ENCODE results near the gene OR1S2.

OR1S2 gene

DNA sequence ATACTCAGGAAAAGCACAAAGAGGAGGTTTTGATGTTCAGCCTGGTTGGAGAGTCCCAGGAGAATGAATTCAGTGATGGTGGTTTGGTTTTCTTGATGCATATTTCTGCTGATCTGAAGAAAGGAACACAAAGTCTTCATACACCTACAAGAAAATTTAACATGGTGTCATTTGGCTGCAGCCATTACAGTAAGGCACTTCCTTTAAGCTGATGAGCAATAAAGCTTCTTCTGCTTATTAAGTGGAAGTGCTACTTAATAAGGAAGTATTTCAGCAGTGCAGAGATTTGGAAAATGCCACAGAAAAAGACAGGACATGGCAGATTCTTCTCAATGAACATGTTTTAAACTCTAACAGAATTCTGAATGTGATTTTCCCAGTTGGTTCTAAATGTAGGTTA, at the start of gene OR1S2:
TSS of gene OR1S2 (minus strand) at position 101 of the 400 bp plus-strand sequence. CDS start at position 101, 0 bp downstream.
- ATAC-seq (ENCODE audit: insufficient read depth, low read depth) = no peak
- Histone ChIP-seq H2AFZ (ENCODE audit: low read depth, low read length) (no peak within 1 kb of the TSS), H3K9me3 (ENCODE audit: insufficient read depth, low read length, severe bottlenecking) (no peaks in the 10 kb centered on the region), H3K27ac (ENCODE audit: low read length) (no peak within 1 kb of the TSS), H3K9ac (ENCODE audit: low read depth, low read length) (no peak within 1 kb of the TSS), H3K27me3 (ENCODE audit: insufficient read depth, low read length, poor library complexity) (no peaks in the 10 kb centered on the region), H4K20me1 (ENCODE audit: insufficient read depth, low read length) (no peaks in the 10 kb centered on the region), H3K79me2 (ENCODE audit: insufficient read depth, low read length) (no peaks in the 10 kb centered on the region), H3K4me3 (ENCODE audit: low read depth in 1 of 2, low read length in 2 of 2) (no peak within 1 kb of the TSS), H3K36me3 (ENCODE audit: insufficient read depth, low read length) (no peaks in the 10 kb centered on the region), H3K4me1 (ENCODE audit: insufficient read depth, low read length) (no peaks in the 10 kb centered on the region), H3K4me2 (ENCODE audit: insufficient read depth, low read length) (no peak within 1 kb of the TSS)
- TF ChIP-seq, protein P1, sequence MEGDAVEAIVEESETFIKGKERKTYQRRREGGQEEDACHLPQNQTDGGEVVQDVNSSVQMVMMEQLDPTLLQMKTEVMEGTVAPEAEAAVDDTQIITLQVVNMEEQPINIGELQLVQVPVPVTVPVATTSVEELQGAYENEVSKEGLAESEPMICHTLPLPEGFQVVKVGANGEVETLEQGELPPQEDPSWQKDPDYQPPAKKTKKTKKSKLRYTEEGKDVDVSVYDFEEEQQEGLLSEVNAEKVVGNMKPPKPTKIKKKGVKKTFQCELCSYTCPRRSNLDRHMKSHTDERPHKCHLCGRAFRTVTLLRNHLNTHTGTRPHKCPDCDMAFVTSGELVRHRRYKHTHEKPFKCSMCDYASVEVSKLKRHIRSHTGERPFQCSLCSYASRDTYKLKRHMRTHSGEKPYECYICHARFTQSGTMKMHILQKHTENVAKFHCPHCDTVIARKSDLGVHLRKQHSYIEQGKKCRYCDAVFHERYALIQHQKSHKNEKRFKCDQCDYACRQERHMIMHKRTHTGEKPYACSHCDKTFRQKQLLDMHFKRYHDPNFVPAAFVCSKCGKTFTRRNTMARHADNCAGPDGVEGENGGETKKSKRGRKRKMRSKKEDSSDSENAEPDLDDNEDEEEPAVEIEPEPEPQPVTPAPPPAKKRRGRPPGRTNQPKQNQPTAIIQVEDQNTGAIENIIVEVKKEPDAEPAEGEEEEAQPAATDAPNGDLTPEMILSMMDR (IDR thresholded peaks at IDR 0.05; ENCODE audit: borderline replicate concordance, extremely low read depth, low read length, poor library complexity, severe bottlenecking) = no peak
- TF ChIP-seq EZH2 (IDR thresholded peaks at IDR 0.05; ENCODE audit: borderline replicate concordance, low read depth, low read length, severe bottlenecking) = no peak
- no peak for DNase-seq

- H3K9ac ChIP-seq (ENCODE audit: low read depth, low read length) = no peak overlapping the region
- no peak overlapping the region for H3K4me3 ChIP-seq (ENCODE audit: low read depth in 1 of 2, low read length in 2 of 2)
- TF ChIP-seq, protein P1 (IDR thresholded peaks at IDR 0.05; ENCODE audit: borderline replicate concordance, extremely low read depth, low read length, poor library complexity, severe bottlenecking) = no peak
- TF ChIP-seq EZH2 (IDR thresholded peaks at IDR 0.05; ENCODE audit: borderline replicate concordance, low read depth, low read length, severe bottlenecking) = no peak
- no peaks in the 10 kb centered on the region for H3K27me3 ChIP-seq (ENCODE audit: insufficient read depth, low read length, poor library complexity)
- H4K20me1 ChIP-seq (ENCODE audit: insufficient read depth, low read length) = no peaks in the 10 kb centered on the region
- ATAC-seq (ENCODE audit: insufficient read depth, low read depth) = no peak
- H3K4me2 ChIP-seq (ENCODE audit: insufficient read depth, low read length) = no peak overlapping the region
- no peaks in the 10 kb centered on the region for H3K79me2 ChIP-seq (ENCODE audit: insufficient read depth, low read length)
- no peaks in the 10 kb centered on the region for H3K4me1 ChIP-seq (ENCODE audit: insufficient read depth, low read length)
- H3K9me3 ChIP-seq (ENCODE audit: insufficient read depth, low read length, severe bottlenecking) = no peaks in the 10 kb centered on the region
- H3K27ac ChIP-seq (ENCODE audit: low read length) = no peak overlapping the region
- no peak overlapping the region for H2AFZ ChIP-seq (ENCODE audit: low read depth, low read length)
- DNase-seq = no peak
- H3K36me3 ChIP-seq (ENCODE audit: insufficient read depth, low read length) = no peaks in the 10 kb centered on the region
Measured at GRCh38 chr11:58243954-58244353, 40.0 kb upstream of the OR1S2 start.

DNA sequence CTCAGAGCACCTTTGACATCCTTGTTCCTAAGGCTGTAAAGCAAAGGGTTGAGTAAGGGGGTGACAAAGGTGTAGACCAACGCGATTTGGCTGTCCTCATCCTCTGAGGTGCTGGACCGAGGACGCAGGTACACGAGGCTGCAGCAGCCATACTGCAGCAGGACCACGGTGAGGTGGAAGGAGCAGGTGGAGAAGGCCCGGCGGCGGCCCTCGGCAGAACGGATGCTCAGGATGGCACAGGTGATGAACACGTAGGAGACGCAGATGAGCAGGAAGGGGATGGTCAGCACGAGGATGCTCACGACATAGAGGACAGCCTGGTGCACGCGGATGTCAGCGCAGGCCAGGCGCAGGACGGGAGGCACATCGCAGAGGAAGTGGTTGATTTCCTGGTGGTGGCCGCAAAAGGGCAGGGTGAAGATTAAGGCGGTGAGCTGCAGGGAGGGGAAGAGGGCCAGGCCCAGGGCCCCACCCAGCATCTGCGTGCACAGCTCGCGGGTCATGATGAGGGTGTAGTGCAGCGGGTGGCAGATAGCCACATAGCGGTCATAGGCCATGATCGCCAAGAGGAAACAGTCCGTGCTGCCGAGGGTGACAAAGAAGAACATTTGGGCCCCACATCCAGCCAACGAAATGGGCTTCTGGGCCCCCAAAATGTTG, 24.1 kb upstream of the OR1S2 start:
- Histone ChIP-seq H3K79me2 (ENCODE audit: insufficient read depth, low read length) (no peaks in the 10 kb centered on the region), H2AFZ (ENCODE audit: low read depth, low read length) (no peak overlapping the region)

More for the DNA sequence above, 24.1 kb upstream of the OR1S2 start:
- H3K27ac ChIP-seq (ENCODE audit: low read length) = no peak overlapping the region
- no peak overlapping the region for H3K9ac ChIP-seq (ENCODE audit: low read depth, low read length)
- H3K4me1 ChIP-seq (ENCODE audit: insufficient read depth, low read length) = no peaks in the 10 kb centered on the region
- no peak overlapping the region for H3K4me3 ChIP-seq (ENCODE audit: low read depth in 1 of 2, low read length in 2 of 2)
- H4K20me1 ChIP-seq (ENCODE audit: insufficient read depth, low read length) = no peaks in the 10 kb centered on the region
- ATAC-seq (ENCODE audit: insufficient read depth, low read depth) (no peak), DNase-seq (no peak)
- H3K36me3 ChIP-seq (ENCODE audit: insufficient read depth, low read length) = no peaks in the 10 kb centered on the region
- H3K27me3 ChIP-seq (ENCODE audit: insufficient read depth, low read length, poor library complexity) = no peaks in the 10 kb centered on the region
- no peaks in the 10 kb centered on the region for H3K9me3 ChIP-seq (ENCODE audit: insufficient read depth, low read length, severe bottlenecking)
- H3K4me2 ChIP-seq (ENCODE audit: insufficient read depth, low read length) = no peak overlapping the region
- no peak for TF ChIP-seq EZH2 (IDR thresholded peaks at IDR 0.05; ENCODE audit: borderline replicate concordance, low read depth, low read length, severe bottlenecking)
- TF ChIP-seq, protein P1 (IDR thresholded peaks at IDR 0.05; ENCODE audit: borderline replicate concordance, extremely low read depth, low read length, poor library complexity, severe bottlenecking) = no peak

Data from DND-41 (cell line).